Effector CD4-positive, alpha-beta T cell (primary cell): Measurements from ENCODE around the gene RPL39.
"Not testable (repeated sequence)": the region's sequence is repeated elsewhere in the genome, so short reads cannot be mapped to it uniquely, and the experiment has no call there.

ENCODE experiments used
- DNase-seq: peaks from one replicate; pipeline ENCODE4 v3.0.0-alpha.2; 2020

The RPL39 gene

GRCh38 chrX:119762718-119763117 is 28.7 kb downstream of the RPL39 start:
- DNase-seq: no peak

DNA sequence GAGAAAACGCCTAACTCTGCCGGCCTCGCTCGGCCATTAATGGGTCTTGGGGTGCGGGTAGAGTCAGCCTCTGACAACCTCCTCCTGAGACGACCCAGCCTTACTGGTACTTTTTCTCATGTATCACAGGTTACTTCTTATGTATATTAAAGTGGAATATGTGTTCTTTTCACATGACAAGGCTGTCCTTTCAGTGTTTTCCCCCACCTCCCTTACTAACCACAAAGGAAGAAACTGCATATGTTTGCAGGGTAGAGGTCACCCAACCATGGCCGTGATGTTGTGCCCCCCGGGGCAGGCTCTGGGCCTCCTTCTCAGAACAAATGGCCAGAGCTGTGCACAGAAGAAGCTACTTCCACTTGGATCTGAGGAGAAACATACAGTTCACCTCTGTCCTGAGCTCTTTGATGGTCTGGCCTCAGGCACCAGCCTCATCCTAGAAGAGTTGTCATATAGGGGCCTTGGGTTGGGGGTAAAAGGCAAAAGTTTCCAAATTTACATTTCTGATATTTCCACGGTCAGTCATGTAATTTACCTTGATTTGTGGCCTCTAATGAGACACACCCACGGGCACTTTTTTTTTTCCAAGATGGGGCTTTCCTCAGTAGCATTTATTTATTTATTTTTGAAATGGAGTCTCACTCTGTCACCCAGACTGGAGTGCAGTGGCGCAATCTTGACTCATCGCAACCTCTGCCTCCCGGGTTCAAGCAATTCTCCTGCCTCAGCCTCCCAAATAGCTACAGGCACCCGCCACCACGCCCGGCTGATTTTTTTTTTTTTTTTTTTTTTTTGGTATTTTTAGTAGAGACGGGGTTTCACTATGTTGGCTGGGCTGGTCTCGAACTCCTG is 31.2 kb downstream of the RPL39 start:
- no peak for DNase-seq

DNA sequence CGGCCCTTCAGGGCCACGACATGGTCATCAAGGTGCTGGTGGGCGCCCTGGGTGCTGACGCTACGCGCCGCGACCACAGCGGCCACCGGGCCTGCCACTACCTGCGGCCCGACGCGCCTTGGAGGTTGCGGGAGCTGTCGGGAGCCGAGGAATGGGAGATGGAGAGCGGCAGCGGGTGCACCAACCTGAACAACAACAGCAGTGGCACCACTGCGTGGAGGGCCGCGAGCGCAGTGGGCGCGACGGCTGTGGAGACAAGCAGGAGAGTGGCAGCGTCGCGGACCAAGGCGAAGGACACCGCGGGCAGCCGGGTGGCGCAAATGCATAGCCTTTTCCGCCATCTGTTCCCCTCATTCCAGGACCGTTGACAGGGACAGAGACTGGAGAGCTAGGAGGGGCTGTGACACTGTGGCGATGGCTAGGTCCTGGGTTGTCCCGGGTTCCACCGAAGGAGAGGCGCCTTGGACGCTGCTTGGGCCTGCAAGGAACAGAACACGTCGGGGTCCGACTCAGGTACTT is 32.1 kb downstream of the RPL39 start:
- DNase-seq: no peak

- DNase-seq: peak; percentile 15
Observed at GRCh38 chrX:119758731-119759247, 32.6 kb downstream of the RPL39 start.

DNA sequence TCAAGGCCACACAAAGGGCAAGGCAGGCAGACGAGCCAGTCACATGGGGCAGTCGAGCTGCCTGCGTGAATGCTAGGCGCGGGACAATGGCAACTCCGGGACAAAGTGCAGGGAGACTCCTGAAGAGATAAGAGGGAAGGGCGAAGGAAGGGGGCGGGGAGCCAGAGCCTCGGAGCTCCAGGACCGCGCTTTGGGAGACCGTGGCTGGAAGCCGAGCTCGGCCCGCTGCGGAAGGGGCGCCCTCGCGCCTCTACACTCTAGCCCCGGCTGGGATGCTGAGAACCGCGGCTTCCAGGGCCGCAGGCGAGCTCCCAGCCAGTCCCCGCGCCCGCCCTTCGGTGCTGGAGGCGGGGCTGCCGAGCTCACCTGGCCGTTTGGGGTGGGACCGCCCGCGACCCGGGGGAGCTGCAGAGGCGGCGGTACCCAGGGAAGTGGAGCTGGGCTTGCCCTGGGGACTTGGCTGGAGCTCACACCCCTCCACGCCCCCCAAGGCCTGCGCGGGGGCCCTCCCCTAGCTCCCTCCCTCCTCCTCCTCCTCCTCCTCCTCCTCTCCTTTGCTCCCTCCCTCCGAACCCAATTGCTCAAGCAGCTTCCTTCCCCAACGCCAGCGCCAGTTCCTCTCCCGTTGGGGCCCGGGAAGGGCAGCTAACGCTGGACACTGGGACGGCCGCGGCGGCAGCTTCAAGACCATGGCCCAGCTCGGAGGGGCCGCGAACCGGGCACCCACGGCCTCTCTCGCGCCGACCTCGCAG is 33.3 kb downstream of the RPL39 start, which contains the start of gene SOWAHD:
Gene SOWAHD, plus strand, starts transcription at position 610 of the 752 bp plus-strand sequence. Its CDS starts 80 bp downstream, at position 690.
- peak; percentile 18 for DNase-seq

- no peak for DNase-seq
Observed at GRCh38 chrX:119757646-119757978, 33.8 kb downstream of the RPL39 start.

DNA sequence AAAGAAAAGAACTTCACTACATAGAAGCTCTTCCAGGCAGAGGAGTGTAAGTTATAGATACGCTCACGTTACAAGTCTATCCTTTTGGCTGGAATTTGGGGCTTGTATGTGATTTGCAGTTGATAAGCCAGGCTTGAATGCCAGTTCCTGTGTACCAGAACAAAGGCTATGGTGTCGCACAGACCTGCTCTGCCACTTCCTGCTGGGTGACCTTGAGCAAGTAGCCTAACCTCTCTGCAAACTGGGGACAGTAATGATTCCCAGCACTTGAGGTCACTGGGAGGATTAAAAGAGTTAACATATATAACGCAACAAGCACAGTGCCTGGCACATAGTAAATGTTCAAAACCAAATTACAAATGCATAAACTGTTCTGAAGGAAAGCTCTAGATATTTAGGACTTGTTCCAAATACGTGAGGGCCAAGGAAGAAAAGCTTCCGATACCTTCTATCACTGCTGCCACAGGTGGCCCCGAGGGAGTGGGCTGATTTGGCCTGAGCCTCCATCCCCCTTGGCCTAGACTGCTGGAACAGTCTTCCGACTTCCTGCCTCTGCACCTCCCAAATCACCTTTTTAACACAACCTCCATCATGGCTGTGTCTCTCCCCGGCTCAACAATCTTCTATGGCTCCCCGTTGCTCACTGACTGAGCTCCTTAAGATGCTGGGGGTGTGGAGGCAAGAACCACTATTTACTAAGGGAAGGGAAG is 34.3 kb downstream of the RPL39 start:
- DNase-seq: no peak

DNA sequence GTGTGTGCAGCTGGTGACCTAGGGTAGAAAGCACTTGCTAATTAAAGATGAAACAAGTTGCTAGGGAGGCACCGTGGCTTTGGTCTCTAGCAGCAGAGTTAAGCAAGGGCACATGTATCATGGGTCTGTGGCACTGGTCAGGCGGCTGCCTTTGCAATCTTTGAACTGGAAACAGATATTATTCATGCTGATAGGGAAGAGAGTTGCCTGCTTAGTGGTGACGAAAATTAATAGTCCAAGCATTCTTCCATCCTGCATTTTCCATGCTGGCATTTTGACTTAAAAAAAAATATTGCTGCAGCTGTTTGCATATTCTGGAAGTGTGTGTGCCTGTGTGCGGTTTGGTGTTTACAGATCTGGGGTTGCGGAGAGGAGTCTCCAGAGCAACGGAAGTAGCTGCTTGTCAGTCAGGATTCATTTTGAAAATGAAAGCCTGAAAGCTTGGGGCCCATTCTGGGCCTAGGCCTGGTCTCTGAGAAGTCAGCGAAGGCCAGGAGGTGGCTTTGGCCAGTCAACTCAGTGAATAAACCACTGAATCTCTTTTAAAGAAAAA is 35.4 kb downstream of the RPL39 start:
- peak; percentile 22 for DNase-seq

DNA sequence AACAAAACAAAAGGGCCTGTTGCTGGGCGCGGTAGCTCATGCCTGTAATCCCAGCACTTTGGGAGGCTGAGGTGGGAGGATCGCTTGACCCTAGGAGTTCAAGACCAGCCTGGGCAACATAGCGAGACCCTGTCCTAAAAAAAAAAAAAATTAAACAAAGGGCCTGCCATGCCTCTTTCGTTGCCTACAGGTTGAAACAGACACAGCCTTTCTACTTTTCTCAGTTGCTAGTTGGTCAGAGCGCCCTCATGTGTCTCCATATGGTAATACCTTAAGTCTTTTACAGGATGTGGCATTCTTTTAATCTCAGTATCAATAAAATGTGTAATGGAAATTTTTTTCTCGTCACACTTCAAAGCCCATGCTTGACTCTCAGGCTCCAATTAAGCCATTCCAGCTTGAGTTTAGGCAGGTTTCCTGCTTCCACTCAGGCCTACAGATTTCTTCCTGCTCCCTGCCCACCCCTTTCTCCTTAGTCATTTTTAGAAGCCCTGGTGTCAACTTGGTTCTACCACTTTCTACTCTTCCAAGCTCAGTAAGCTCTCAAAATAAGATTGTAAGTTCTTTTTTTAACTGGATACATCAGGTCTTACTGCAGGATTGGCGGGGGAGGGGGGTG is 37.7 kb downstream of the RPL39 start:
- peak; percentile 53 for DNase-seq

DNA sequence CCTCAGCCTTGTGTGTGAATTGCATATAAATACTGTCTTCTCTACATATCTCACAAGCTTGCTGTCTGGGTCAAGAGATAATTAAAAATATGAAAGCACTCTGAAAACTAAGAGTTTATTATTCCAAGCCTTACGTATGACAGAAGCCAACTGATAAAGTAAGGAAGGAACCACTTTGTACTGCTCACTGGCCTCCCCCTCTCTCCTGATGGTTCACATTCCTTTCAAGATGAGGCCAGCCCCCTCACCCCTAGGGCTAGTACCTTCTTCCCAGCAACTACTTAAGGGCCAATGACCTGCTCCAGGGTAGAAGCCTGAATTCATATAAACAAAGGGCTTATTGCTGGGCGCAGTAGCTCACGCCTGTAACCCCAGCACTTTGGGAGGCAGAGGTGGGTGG is 38.4 kb downstream of the RPL39 start:
- DNase-seq: no peak

DNA sequence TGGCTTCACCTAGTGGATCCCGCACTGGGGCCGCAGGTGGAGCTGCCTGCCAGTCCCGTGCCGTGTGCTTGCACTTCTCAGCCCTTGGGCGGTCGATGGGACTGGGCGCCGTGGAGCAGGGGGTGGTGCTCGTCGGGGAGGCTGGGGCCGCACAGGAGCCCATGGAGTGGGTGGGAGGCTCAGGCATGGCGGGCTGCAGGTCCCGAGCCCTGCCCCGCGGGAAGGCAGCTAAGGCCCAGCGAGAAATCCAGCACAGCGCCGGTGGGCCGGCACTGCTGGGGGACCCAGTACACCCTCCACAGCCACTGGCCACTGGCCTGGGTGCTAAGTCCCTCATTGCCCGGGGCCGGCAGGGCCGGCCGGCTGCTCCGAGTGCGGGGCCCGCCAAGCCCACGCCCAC is 40.7 kb downstream of the RPL39 start:
- not testable (repeated sequence) for DNase-seq

DNA sequence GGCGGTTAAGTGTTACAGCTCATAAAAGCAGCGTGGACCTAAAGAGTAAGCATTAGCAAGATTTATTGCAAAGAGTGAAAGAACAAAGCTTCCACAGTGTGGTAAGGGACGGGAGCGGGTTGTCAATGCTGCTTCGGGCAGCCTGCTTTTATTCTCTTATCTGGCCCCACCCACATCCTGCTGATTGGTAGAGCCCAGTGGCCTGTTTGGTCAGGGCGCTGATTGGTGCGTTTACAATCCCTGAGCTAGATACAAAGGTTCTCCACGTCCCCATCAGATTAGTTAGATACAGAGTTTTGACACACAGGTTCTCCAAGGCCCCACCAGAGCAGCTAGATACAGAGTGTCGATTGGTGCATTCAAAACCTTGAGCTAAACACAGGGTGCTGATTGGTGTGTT is 41.3 kb downstream of the RPL39 start:
- not testable (repeated sequence) for DNase-seq

DNA sequence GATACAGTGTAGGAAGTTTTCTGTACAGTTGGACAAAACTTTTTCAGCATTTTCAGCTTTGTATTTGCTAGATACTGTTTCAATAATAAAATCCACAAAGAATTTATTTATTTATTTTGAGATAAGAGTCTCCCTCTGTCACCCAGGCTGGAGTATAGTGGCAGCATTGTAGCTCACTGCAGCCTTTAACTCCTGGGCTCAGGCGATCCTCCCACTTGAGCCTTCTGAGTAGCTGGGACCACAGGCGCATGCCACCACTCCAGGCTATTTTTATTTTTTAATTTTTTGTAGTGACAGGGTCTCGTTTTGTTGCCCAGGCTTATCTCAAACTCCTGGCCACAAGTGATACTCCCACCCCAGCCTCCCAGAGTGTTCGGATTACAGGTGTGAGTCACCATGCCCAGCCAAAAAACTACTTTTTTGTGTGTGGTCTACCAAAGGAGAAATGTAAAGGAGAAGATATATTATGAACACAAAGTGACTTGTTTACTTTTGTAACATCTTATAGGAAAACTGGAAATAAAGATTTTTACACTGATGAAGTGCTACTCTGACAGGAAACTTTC is 46.1 kb downstream of the RPL39 start:
- DNase-seq: no peak

- no peak for DNase-seq
Observed at GRCh38 chrX:119738742-119739141, 52.7 kb downstream of the RPL39 start.
